Endometrial microvascular endothelial cells (primary cell): Measurements from ENCODE around the gene GUCY2C. TPM values are rescaled to one million over a fixed set of nuclear protein-coding genes. Genes with fewer than 3 reads are reported as not detected.
"Not testable (repeated sequence)": the region's sequence is repeated elsewhere in the genome, so short reads cannot be mapped to it uniquely, and the experiment has no call there.

Source experiments
- in situ Hi-C: cut with HindIII; loops from 2 replicates; pipeline ENCODE4 v1.10.0; 2017; ENCODE audit warnings: low sequenced_read_pairs, low pct_unique_long_range_greater_than_20kb; ENCODE audit errors: inconsistent ontology term
- total RNA-seq: library from RNA; depleted of rRNA; stranded (reverse); fragments of >200 nt; gene quantifications from one replicate; pipeline ENCODE4 v1.2.3, GENCODE V29; 2015; ENCODE audit errors: inconsistent ontology term

The GUCY2C gene
- total RNA-seq, 1 donor from 2014 or later, result not detected

DNA sequence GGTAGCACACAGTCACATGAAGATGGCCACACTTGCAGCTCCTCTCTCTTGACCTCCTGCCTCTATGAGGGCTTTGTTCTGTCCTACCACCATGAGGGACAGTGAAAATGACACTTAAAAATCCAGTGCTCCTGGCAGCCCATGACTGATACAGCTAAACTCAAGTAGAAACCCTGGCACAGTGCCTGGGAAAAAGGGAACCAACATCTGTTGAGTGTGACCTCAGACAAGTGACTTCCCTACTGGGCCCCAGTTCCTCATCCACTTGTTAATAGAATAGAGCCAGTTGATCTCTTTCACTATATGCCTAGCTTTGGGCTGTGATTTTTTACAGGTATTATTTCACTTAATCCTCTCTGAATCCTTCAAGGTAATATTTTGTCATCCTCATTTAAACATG, 4.8 kb downstream of the GUCY2C start:
- in situ Hi-C loops, result no loop called here

DNA sequence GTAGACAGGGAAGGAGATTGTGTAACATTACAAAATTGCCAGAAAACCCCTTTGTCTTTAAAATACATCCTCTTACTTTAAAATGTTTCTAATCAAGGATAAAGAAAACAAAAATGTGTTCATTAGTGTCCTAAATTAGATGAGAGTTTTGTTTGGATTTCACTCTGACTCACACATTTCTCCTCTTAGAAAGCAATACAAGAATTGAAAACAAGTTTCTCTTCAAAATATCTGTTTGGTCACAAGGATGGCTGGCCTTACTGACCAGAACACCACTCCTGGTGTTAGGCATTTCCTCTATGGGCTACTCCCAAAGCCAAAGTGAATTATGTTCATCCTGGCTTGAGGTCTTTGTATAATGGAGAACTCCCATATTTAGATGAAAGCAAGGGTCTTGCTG, 6.4 kb downstream of the GUCY2C start:
- in situ Hi-C loops, result no loop called here

DNA sequence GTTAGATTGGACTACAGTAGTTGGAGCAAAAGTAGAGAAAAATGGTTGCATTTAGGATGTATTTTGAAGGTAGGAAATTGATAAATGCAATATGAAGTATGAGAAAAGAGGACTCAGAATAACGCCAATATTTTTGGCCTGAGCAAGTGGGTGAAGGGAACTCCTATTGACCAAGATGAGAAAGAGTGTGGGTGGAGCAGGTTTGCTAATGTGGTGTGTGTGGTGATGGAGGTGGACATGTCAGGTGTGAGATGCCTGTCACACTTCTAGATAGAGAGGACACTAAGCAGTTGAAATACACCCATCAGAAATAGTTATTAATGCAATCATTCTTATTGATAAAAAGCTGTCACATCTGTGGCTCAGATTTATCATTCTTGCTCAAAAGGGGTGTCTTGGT, 7.3 kb downstream of the GUCY2C start:
- in situ Hi-C loops, result no loop called here

DNA sequence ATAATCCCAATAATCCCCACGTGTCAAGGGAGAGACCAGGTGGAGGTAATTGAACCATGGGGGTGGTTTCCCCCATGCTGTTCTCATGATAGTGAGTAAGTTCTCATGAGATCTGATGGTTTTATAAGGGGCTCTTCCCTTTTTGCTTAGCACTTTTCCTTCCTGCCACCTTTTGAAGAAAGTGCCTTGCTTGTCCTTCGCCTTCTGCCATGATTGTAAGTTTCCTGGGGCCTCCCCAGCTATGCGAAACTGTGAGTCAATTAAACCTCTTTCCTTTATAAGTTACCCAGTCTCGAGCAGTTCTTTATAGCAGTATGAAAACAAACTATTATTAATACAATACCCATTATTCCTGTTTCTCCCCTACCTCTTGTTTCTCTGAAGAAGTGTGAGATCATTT, 14.2 kb downstream of the GUCY2C start:
- in situ Hi-C loops, result not testable (repeated sequence)

DNA sequence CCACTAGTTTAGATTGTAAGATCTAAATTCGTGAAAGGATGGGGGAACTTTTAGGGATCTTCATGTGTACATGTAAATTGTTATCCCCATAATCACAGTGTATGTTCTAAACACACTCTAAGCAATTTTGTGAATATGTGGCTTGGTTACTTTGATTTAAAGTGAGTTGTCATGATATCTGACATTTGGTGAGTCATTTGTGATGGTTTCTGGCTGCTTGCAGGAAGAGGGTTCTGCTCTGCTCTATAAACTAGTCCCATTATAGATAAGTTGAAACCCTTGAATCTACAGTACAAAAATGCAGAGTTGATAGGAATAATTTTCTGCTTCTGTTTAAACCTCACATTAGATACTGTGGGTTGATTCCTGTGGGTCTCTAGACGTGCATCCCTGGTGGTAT, 14.8 kb downstream of the GUCY2C start:
- in situ Hi-C loops, result no loop called here

DNA sequence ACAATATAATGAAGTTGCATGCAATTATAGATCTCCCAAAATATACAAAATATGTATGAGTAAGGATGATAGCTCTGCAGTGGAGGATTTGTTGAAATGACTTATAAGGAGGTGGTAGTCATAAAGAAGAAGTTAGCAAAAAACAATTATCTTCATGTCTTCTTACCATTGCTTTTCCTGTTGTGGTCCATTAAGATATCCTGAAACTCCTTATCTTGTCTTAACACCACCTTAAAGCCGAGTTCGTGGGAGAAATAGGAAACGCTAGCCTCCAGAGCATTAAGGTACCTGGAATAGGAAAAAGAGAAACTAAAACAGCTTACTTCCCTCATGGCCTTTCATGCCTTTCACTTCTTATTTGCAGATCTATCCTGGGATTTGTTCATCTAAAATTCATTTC, 15.2 kb downstream of the GUCY2C start:
- in situ Hi-C loops, result no loop called here

DNA sequence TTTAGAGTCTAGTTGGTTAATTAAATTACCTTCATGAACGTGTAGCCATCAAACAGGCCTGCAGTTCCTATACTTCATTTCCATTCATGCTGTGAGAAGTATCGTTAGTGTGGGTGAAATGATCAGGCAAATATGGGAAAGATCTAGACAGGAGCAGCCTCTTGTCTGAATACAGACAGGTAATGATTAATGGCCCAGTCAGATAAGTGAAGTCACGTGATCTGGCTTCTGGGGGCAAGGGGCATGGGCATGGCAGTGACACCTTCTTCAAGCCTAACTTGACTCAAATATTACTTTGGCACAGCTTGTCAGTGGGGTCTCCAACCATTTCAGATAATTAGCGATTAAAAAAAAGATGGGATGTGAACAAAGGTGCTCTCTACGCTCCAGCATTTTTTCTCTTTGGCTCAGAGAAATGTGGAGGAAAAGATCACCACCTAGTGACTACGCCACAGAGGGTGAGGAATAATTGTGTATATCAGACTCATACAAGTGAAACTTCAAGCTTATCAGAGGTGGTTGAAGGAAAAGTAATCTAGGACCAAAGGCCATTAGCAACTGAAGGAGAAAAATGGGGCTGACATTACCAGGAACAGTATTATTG, 17.8 kb downstream of the GUCY2C start:
- in situ Hi-C loops, result no loop called here

DNA sequence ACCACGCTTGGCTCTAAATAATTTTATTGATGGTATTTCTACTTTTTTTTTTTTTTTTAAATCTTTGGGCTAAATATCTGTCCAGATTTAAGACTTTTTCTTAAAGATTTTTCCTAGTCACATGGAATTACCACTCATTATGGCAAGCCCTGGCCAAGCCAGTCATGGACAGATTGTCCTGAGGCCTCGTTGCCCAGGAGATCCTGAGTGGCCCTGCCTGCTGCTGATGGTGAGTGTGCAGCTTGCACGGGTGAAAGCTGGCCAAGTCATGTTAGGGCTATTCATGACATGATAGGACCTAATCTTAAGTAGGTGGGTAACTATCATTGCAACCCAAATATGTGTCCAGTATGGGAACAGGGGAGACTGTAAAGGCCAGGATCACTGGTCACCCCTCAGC, 27.8 kb downstream of the GUCY2C start:
- in situ Hi-C loops, result no loop called here

DNA sequence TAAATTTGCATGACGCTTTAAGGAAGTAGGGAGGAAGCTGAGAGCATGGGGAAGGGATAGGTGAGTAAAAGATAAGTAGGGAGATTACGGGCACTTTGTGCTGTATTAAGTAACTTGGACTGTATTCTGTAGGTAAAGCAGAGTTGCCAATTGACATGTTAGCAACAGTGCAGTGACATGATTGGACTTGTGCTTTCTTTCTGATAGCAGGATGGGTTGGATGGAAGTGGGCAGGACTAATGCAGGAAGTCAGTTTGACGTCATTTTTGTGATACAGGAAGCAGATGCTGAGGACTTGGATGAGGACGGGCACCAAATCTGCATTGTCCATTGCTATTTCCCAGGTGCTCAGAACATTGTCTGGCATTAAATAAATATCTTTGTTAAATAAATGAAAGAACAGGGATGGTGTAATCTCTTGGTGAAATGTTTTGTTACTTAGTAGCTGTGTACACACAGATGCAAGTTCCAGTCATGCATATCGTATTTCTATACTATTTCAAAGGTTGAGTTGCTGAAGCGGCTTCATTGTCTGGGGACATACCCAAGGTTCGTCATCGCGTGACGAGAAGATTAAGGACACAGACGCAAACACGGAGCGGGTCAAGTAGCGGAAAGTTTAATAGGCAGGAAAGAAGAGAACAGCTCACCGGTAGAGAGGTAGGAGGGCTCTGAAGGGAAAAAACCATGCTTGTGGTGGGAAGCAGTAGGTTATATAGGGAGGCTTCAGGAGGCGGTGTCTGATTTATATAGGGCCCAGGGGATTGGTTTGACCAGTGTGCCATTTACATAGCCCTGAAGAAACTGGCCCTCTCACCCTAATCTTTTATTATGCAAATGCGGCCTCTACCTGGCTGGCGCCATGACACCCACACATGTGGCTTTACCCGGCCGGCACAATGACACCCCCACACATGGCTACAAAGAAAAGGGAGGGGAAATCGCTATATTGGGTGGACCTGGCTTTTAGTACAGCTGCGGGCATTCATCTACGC, 30.7 kb downstream of the GUCY2C start:
- in situ Hi-C loops, result no loop called here

DNA sequence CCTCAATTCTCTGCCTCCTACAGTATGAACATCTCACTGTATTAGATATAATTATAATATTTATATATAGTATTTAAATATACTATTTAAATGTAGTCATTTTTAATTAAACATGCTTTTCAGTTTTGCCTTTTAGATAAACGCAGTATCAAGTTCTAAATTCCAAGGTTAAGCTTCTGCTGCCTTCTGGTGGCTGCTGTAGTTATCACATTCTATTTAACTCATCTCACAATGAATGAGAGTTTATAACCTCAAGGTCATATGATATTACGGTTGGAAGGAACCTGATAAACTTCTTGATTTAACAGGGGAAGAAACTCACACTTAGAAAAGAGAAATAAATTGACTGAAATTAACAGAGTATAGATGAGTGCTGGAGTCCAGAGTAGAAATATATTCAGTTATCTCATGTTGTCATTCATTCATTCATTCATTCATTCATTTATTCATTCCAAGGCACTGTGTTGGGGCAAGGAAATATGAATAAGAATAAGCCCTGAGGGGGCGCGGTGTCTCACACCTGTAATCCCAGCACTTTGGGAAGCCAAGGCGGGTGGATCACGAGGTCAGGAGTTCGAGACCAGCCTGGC, 31.9 kb downstream of the GUCY2C start:
- in situ Hi-C loops, result no loop called here

DNA sequence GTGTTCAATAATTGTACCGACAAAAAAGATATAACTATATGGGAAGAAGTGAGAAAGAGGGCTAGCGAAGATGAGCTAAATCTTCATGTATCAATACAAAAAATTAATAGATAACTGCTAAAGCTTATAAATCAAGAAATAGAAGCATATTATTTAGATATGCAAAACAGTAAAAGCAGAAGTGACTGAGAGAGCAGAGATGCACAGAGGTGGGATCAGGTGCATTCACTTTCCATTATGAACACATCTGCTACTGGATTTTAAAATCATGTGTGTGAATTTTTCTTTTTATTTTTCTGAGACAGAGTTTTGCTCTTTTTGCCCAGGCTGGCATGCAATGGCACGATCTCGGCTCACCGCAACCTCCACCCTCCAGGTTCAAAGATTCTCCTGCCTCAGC, 33.4 kb downstream of the GUCY2C start:
- in situ Hi-C loops, result no loop called here

DNA sequence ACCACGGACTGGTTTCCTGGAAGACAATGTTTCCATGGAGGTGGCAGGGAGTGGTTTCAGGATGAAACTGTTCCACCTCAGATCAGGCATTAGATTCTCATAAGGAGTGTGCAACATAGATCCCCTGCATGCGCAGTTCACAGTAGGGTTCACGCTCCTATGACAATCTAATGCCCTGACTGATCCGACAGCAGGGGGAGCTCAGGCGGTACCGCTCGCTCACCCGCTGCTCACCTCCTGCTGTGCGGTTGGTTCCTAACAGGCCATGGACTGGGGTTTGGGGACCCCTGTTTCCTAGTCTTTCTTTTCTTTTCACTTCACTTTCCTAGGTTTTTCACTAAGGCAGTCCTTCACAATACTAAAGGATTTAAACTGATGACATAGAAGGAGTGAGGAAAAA, 39.6 kb downstream of the GUCY2C start:
- in situ Hi-C loops, result no loop called here

DNA sequence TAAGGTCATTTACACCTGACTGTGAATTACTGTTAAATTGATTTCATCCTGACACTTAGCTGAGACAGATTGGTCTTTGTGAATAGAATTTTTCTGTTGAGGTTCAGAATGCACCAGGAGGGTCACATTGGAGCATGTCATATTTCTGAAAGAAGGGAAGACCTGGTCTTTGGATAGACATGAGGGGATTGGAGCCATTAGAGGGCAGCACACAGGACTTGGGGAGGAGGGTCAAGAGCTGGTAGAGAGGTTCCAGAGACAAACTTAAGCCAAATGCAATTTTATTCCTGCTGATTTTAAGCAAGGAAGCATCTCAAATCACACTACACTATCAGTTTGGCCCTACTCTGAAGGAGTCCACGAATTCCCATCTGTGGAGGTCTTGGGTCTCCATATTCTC, 41.1 kb downstream of the GUCY2C start:
- in situ Hi-C loops, result no loop called here

DNA sequence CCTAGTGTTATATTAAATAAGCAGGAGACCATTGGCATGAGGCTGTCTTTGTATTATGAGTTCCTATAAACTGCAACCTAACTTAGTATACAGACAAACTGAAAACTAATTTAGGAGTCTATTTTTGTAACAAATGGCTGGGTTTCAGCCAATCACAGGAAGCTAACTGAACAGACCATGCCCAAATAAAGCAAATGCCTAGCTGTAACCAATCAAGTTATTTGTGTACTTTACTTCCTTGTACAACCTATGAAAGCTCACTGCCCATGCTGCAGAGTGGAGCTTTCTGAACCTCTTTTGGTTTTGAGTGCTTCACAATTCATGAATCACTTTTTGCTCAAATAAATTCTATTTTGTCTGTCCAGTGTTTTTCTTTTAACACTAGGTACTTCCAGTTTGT, 41.6 kb downstream of the GUCY2C start:
- in situ Hi-C loops, result no loop called here

DNA sequence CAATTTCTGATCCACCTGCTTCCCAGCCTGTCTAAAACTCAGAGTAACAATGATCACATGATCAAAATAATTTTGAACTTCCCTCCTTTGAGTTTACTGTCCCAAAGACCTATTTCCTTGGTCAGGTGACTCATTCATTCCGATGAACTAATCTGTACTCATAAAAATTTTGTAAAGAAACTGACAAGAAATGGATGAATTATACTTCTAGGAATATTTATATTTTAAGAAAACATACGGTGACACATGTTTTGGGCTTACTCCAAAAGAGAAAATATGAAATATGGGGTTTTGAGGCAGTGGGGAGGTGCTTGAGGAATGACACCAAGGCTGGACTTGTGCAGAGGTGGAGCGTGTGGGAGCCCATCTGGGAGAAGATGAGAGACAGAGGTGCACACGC, 42.0 kb downstream of the GUCY2C start:
- in situ Hi-C loops, result no loop called here

DNA sequence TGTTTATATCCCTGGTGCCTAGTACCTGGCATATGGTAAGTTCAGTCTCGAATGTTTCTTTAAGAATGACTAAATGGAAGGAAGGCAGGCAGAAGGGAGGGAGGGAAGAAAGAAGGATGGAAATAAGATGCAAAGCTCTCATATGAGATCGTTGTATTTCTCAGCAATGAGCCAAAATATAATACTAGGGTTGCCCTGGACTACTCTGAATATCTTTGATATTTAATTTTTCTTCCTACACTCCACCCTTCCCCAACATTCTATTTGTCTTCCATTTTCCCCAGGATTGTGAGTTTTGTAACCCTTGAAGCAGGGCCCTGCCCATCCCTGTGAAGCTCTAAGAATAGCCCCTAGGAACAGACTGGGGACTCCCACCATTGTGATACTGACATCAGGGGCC, 43.9 kb downstream of the GUCY2C start:
- in situ Hi-C loops, result no loop called here

DNA sequence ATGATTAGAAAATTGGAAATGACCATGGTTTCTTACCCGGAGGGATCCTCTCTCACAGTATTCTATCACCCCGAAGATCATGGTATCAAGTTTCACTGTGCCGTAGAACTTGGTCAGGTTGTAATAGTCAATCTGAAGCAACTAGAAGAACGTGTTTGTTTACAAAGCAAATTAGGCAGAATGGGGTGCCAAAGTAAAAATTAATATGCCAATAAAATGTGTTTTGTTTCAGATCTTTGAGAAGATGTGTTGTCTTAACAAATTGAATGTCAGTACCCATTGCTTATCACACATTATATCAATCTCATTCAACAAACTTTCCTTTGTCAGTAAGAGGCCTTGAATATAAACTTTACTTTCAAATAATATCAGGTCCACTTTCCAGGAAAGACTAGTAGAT, 45.0 kb downstream of the GUCY2C start:
- in situ Hi-C loops, result no loop called here

DNA sequence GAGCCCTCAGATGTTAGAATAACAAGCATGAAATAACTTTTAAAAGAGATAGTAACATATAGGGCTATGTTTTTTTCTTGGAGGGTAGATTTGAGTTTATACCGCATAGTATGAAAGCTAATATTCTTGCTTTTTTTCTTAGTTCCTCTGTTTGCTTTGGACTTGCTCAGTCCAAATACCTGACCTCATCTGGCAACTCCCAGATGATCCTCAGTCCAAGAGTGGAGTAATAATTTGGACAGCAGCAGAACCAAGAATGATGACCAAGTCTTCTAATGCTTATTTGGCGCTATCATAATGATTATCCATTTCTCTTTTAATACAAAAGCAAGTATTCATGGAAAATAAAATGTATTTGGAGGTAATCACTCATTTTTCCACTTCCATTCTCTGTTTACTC, 45.6 kb downstream of the GUCY2C start:
- in situ Hi-C loops, result no loop called here

DNA sequence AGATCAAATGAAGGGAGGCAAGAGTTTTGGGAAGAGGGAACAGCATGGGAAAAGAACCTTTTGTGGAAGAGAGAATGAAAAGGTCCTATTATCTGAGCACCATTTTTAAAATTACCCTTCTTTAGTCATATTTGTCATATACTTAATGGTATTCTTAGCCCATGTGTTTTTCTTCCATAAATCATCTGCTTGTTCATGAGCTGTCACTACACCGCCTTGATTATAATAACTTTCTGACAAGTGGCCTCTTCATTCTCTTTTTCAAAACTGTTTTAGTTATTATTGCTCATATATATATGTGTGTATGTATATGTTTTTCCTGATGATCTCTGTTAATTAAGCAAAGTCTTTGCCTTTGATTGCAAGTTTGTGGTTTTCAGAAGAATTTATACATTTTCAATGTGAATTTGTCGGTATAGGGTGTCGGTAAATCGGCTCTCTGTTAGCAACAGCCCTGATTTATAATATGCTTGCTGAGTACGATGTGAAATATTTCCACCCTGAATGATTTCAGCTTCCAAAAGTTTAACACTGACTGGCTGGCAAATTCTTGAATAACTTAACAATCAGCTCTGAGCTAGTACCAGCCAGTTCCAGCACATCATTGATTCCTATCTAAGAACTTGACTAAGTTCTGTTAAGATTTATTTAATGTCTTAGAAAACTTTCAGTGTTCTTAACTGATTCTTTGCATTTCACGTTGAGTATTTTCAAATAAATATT, 49.2 kb downstream of the GUCY2C start:
- in situ Hi-C loops, result no loop called here
